GM18519 (cell line): ENCODE results near the gene PHF19.
A peak's percentile ranks its signal among the peaks of the same experiment; 100 is the strongest.

Source experiments
- ATAC-seq: cut with Tn5 transposase; IDR thresholded peaks from one replicate; pipeline ENCODE4 v1.9.1; 2021; ENCODE audit warnings: mild to moderate bottlenecking, moderate library complexity; ENCODE audit not compliant: unreplicated experiment, low FRiP score

Gene PHF19

DNA sequence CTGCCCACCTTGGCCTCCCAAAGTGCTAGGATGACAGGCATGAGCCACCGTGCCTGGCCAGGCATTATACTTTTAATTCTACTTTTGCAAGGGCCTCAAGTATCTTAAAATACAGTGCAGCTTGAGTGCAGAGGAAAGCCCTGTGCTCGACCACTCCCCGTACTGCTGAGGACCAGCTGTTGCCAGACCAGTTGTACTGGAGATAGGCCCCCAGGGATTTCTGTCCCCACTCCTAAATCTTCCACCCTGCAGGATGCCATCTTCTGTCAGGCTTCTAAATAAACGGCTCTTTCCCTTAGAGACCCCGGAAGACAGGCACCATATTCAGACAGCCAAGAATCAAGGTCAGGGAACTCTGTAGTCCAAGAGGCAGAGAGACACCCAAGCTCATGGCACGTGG is 17.6 kb downstream of the PHF19 start:
- ATAC-seq: no peak

DNA sequence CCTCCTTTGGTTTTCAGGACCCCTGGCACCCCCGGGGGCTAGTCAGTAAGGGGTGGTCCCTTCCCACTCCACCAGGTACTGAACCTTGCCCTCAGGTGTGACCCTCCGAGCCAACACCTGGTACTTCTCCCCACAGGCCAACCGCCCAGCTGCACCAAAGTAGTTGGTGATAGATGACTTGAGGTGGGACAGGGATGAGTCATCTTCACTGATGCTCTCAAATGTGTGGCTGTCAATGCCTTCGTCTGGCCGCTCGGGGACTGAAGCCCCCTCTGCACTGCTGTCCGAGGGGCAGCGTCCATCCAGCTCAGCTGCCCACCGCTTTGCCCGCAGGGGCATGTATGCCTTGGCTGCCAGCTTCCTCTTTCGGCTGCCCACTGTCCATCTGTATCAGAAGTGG is 19.1 kb downstream of the PHF19 start:
- no peak for ATAC-seq

- no peak for ATAC-seq
Observed at GRCh38 chr9:120857481-120857880, 19.5 kb downstream of the PHF19 start.

DNA sequence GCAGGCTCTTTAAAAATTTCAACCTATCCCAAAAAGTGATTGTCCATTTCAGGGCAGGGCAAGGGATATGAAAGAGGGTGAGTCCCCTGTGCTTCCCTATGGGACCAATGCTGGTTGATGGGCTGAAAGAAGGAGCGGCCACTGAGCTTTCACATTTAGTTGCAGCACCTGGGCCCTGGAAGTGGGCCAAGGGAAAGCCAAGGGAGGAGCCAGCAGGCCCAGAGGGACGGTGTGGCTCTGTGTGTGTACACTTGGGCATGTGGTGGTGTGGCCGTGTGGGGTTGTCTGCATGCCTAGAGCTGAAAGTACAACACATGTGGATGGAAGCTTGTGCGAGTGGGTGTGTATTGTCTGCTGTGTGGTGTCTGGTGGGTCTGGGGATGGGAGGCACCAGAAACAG is 20.3 kb downstream of the PHF19 start:
- no peak for ATAC-seq

GRCh38 chr9:120855827-120856670 is 20.9 kb downstream of the PHF19 start:
- no peak for ATAC-seq

- no peak for ATAC-seq
Observed at GRCh38 chr9:120854596-120855327, 22.2 kb downstream of the PHF19 start.

- no peak for ATAC-seq
Observed at GRCh38 chr9:120853198-120853597, 23.8 kb downstream of the PHF19 start.

DNA sequence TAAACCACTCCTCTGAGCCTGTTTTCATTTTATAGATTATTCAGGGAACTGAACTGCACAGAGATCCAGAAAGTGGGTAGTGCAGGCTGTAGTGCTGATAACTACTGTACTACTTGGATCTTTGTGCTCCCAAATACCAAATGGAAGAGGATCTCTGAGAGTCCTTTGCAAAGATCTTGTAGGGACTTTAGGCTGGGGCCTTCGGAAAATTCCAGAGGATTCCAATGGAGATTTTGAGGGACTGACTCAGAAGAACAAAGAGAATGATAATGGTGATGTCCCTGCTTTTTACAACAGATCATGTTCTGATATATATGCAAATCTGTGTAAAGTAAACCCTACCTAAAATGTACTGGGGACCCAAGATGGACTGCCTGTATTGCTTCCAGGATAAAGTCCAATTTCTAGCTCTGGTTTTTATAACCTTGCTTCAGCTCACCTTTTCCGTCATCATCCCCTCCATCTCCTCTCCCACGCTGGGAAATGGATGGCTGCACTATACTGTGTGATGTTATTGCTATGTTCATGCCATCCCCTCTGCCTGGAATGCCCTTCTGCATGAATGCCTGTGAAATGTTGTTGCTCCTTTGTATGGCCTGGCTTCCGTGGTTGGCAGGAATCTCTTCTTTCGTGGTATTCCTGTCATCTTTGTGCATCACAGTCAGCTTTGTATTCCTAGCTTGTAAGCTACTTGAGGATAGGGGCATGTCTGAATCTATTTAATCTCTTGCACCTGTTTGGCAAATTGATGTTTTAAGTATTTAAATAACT is 24.6 kb downstream of the PHF19 start:
- no peak for ATAC-seq

GRCh38 chr9:120851449-120851848 is 25.5 kb downstream of the PHF19 start:
- ATAC-seq: no peak

DNA sequence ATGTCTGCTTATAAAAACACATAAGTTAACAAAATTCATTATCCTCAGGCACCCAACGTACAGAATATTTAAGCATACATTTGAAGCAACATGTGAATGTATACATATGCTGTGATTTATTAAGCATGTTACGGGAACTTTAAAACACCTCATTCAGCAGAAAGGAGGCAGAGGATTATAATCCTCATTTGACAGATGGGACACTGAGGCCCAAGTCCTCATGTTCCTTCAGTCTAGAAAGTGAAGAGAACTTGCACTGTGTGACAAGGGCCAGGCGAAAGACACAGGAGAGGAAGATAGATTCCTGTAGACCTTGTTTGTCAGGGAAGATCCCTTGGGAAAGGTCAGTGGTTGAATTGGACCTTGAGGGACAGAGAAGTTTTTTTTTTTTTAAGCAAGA is 26.7 kb downstream of the PHF19 start:
- ATAC-seq: no peak

GRCh38 chr9:120846906-120847305 is 30.1 kb downstream of the PHF19 start:
- ATAC-seq: no peak

- no peak for ATAC-seq
Observed at GRCh38 chr9:120846251-120846889, 30.6 kb downstream of the PHF19 start.

DNA sequence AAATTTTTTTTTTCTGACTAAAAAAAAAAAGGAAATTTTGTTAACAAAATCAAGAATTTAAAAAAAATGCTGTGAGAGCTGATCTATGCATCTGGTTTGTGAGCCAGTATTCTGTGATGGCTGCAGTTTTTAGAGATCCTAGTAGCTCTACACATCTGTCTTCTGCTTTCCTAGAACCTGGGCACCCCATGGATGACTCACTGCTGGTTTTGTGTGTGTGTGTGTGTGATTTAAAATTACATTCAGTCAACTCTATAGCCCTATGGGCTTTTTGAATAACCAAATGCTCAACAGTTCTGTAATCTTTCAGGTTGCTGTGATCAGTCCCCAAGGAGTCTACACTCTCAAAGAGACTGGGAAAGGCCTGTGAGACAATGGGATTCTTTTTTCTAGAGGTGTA is 31.7 kb downstream of the PHF19 start:
- no peak for ATAC-seq

DNA sequence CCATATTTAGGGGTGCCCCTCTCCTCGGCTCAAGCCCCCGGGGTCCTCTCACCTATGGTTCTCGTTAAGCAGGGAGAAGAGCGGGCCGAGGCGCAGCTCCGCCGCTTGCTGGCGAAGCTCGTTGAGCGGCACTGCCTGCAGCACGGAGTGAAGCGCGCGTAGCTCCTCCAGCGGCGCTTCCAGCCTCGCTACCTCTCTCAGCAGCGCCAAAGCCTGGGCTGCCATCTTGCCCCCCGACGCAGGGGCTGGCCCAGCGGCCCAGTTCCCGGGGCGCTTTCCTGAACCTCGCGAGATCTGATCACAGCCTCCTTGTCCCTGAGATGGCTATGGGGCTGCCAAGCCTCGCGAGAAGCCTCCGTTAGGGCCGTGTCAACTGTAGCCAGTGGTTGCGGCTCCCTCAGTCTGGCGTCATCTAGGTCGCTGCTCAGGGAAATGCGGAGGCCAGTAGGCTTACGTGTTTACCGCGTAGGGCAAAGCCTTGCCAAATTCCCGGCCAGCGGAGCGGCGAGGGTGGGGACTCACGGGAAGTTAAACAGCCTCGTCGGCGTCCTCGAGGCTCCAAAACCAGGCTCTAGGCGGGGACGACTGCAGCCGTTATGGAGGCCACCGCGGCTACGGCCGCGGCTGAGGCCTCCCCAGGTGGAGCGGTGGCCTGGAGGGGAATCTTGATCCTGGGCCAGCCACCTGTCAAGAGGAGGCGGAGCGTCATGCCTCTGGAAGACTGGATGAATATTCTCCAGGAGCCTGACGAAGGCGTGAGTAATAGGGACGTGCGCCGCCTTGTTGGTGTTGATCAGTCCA is 34.1 kb downstream of the PHF19 start, which contains the start of gene PSMD5:
Gene PSMD5 (minus strand): TSS at position 238 of the 801 bp plus-strand sequence. CDS start 13 bp downstream, at position 225.
- ATAC-seq: peak; percentile 97

- ATAC-seq: no peak
Observed at GRCh38 chr9:120841930-120842684, 34.9 kb downstream of the PHF19 start.

- ATAC-seq: no peak
Observed at GRCh38 chr9:120839146-120839545, 37.8 kb downstream of the PHF19 start.

DNA sequence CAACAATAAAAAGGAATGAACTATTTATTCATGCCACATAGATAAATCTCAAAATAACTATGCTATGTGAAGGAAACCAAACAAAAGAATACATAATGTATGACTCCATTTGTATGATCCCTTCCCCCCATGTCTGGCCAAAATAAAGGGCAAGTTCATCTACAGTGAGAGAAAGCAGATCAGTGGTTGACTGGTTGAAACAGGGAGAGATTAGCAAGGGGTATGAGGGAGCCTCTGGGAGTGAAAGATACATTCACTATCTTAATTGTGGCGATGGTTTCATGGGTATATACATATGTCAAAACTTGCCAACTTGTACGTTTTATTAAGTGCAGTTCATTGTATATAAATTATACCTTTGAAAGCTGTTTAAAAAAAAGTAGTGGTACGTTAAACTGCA is 39.1 kb downstream of the PHF19 start:
- ATAC-seq: no peak

DNA sequence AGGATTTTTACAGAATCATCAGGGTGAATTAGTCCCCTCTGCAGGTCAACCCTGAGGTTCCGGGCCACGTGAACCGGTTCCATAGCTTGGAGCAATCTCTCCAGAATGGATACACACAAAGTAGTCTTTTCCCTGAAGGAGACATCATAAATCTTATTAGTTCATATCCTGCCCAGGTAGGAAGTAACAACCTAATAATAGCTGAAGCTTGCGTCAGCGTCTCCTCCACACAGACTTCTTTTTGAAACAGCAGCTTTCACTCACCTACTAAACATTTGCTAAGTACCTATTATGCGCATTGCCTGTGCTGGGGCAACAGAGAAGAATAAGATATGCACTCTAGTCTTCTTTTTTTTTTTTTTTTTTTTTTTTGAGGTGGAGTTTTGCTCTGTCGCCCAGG is 43.7 kb downstream of the PHF19 start:
- no peak for ATAC-seq

GRCh38 chr9:120832807-120833206 is 44.2 kb downstream of the PHF19 start:
- ATAC-seq: no peak
